ENCODE data around the gene DIDO1. TPM values are rescaled to one million over a fixed set of nuclear protein-coding genes. Genes with fewer than 3 reads are reported as not detected.

Gene DIDO1
- total RNA-seq, 3 donors from 2014 or later, result 59.8 to 83.1 (median 64.9) TPM

DNA sequence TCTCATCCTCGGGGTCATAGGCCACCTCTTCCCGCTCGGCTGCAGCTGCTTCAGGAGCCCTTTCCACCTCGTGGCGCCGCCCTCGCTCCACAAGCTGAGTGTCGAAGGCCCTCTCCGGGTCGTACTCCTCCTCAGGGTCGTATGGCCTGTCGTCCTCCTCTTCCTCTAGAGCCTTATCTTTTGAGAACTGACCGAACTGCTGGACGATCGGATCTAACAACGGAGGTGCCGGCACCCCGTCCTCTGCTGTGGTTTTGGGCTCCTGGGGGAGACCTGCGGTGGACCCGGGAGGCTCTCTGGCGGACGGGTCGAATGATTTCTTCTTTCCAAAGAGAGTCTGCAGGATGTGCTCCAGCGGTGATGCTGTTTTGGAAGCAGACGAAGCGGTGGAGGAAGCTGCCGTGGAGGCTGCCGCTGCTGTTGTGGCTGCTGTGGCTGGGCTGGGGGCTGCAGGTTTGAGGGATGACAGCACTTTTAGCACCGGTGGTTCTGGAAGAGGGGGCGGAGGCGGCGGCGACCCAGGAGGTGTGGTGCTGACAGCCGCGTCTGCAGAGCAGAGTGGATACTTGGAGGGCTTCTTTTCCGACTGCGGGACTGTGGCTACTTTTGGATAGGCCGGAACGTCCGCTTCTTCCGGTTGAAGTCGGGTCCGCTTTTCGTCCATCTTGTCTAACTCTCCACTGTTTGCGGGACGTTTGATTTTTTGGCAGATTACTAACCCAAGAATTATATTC lies 44.5 kb downstream of the DIDO1 start:
- H3K9me3 ChIP-seq, result no peaks in the 10 kb centered on the region
- peaks cover 0 to 4% of the 10 kb centered on the region in 2 donors for H3K4me1 ChIP-seq
- no peak overlapping the region for H3K27ac ChIP-seq
- TF ChIP-seq, protein P1, sequence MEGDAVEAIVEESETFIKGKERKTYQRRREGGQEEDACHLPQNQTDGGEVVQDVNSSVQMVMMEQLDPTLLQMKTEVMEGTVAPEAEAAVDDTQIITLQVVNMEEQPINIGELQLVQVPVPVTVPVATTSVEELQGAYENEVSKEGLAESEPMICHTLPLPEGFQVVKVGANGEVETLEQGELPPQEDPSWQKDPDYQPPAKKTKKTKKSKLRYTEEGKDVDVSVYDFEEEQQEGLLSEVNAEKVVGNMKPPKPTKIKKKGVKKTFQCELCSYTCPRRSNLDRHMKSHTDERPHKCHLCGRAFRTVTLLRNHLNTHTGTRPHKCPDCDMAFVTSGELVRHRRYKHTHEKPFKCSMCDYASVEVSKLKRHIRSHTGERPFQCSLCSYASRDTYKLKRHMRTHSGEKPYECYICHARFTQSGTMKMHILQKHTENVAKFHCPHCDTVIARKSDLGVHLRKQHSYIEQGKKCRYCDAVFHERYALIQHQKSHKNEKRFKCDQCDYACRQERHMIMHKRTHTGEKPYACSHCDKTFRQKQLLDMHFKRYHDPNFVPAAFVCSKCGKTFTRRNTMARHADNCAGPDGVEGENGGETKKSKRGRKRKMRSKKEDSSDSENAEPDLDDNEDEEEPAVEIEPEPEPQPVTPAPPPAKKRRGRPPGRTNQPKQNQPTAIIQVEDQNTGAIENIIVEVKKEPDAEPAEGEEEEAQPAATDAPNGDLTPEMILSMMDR (IDR thresholded peaks at IDR 0.05), result no peak
- no peak for TF ChIP-seq POLR2A (IDR thresholded peaks at IDR 0.05)
- TF ChIP-seq POLR2AphosphoS5 (IDR thresholded peaks at IDR 0.05), result no peak
- no peak overlapping the region for H3K4me3 ChIP-seq
- H3K27me3 ChIP-seq, result no peaks in the 10 kb centered on the region
- no peaks in the 10 kb centered on the region for H3K36me3 ChIP-seq
- DNase-seq (ENCODE audit: low spot score in 2 of 2), result no peak
- intact Hi-C loops (cut with DNase I; ENCODE audit: low total_unique reads), result no loop called here

DNA sequence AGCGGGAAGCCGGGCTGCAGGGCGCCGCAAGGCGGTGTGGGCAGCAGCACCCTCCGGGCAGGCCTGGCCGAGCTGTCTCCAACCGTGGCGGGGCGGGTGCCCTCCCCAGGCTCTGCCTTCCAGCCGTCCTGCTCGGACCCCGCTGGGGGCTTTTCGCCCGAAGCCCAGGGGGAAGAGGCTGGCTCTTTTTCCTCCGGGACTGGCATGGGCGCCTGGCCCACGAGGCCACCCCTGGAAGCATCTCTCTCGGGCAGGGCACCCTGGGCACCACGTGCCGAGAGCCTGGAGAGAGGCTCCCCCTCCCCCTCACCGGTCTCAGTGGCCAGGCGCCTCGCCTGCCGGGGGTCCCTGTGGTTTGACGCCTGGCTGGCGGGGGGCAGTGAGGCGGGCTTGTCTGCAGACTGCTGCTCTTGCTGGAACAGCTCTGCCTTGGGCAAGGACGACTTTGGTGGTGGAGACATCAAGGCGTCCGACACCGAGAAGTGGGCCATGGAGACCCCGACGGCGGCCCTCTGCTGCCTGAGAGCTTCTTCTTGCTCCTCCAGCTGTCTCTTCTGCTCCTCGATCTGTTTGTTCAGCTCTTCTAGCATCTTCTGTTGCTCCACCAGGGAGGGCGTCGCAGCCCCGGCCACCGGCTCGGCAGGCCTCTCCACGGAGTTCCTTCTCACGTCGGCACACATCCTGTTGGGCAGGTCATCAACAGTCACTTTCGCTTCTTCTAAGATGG lies 45.2 kb downstream of the DIDO1 start:
- H3K36me3 ChIP-seq, result no peaks in the 10 kb centered on the region
- DNase-seq (ENCODE audit: low spot score in 2 of 2), result no peak
- intact Hi-C loops (cut with DNase I; ENCODE audit: low total_unique reads), result no loop called here
- H3K27me3 ChIP-seq, result no peaks in the 10 kb centered on the region
- H3K4me3 ChIP-seq, result no peak overlapping the region
- H3K4me1 ChIP-seq, result peaks cover 0 to 8% of the 10 kb centered on the region in 2 donors
- no peaks in the 10 kb centered on the region for H3K9me3 ChIP-seq
- H3K27ac ChIP-seq, result no peak overlapping the region
- no peak for TF ChIP-seq POLR2AphosphoS5 (IDR thresholded peaks at IDR 0.05)
- TF ChIP-seq, protein P1 (IDR thresholded peaks at IDR 0.05), result no peak
- no peak for TF ChIP-seq POLR2A (IDR thresholded peaks at IDR 0.05)

DNA sequence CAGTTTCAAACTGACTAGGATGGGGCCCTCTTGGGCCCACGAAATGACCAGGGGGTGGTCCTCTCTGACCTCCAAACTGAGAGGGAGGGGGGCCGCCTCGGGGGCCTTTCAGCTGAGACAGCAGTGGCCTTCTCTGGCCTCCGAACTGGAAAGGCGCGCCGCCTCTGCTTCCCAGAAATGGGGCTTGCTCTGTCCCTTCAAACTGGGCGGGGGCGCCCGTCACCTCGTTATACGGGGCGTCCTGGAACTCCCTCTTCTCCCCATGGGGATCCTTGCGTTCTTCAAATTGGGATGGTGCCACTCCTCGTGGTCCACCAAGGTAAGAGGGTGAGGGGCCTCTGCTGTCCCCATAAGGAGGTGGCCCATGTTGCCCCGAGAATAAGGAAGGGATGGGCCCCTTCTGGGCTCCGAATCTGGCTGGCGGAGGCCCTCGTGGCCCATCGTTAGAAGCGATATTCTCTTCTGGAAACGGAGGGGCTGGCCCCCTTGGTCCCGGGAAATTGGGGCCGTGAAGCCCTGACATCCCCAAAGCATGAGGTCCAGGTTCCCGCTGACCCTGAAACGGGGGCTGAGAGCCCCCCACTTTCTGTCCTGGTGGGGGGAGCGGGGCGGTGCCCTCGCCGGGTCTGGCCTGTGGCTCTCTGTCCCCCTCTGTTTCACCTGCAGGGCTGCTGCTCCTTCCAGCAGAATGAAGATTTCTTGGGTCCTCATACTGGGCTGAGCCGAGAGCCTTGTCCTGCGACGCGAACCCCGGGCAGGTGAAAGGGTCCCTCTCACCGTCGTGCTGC lies 46.0 kb downstream of the DIDO1 start:
- H3K27ac ChIP-seq, result no peak overlapping the region
- H3K4me1 ChIP-seq, result peaks cover 0 to 8% of the 10 kb centered on the region in 2 donors
- DNase-seq (ENCODE audit: low spot score in 2 of 2), result no peak
- no peak for TF ChIP-seq POLR2A (IDR thresholded peaks at IDR 0.05)
- TF ChIP-seq, protein P1 (IDR thresholded peaks at IDR 0.05), result no peak
- TF ChIP-seq POLR2AphosphoS5 (IDR thresholded peaks at IDR 0.05), result no peak
- H3K4me3 ChIP-seq, result no peak overlapping the region
- no peaks in the 10 kb centered on the region for H3K36me3 ChIP-seq
- intact Hi-C loops (cut with DNase I; ENCODE audit: low total_unique reads), result no loop called here
- H3K9me3 ChIP-seq, result no peaks in the 10 kb centered on the region
- no peaks in the 10 kb centered on the region for H3K27me3 ChIP-seq

DNA sequence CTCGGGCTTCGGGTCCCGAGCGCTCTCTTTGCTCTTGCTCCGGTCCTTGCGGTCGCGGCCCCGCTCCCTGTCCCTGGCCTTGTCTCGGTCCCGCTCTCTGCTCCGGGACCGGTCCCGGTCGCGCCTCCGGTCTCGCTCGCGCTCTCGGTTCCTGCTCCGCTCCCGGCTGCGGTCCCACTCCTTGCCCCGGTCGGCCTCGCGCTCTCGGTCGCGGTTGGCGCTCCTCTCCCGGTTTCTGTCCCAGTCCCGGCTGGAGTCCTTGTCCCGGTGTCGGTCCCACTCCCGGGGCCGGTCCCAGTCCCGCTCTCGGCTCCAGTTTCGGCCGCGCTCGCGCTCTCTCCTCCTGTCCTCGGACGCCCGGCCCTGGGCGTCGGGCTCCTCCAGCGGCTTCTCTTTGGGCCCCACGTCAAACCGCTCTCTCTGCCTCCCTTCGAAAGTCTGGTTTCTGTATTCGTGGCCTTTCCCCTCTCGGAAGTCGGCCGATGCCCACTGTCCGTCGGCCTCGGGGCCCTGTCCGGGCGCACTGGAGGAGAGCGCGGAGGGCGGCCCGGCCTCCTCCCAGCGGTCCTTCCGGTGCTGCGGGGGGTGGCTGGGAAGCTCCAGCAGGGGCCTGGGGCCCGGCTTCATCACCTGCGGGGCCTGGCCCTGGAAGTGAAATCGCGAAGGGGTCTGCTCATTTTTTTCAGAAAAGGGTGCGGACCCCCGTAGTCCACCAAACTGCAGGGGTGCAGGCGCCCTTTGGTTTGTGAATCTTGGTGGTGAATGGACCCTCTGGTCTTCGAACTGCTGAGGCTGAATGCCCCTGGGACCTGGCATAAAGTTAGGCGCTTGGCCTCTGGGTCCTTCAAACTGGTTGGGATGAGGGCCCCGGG lies 46.8 kb downstream of the DIDO1 start:
- intact Hi-C loops (cut with DNase I; ENCODE audit: low total_unique reads), result no loop called here
- H3K36me3 ChIP-seq, result no peaks in the 10 kb centered on the region

More for the DNA sequence above, 46.8 kb downstream of the DIDO1 start:
- DNase-seq (ENCODE audit: low spot score in 2 of 2), result no peak
- Histone ChIP-seq H3K9me3 (no peaks in the 10 kb centered on the region), H3K4me3 (no peak overlapping the region), H3K4me1 (peaks cover 0 to 8% of the 10 kb centered on the region in 2 donors), H3K27me3 (no peaks in the 10 kb centered on the region), H3K27ac (no peak overlapping the region)
- TF ChIP-seq POLR2A (IDR thresholded peaks at IDR 0.05) (no peak), POLR2AphosphoS5 (IDR thresholded peaks at IDR 0.05) (no peak)
- TF ChIP-seq, protein P1 (IDR thresholded peaks at IDR 0.05), result no peak
